BLaER1 (cell line): ENCODE results near the gene RFX2.
A peak's percentile ranks its signal among the peaks of the same experiment; 100 is the strongest.
"Not testable (repeated sequence)": the region's sequence is repeated elsewhere in the genome, so short reads cannot be mapped to it uniquely, and the experiment has no call there.

ENCODE experiments used
- H3K27ac ChIP-seq: shearing (Covaris generic); formaldehyde crosslinking; 2 replicates; pipeline ENCODE4 v1.8.1; 2022
- H3K27me3 ChIP-seq: shearing (Covaris generic); formaldehyde crosslinking; 2 replicates; pipeline ENCODE4 v1.8.1; 2022
- H3K36me3 ChIP-seq: shearing (Covaris generic); formaldehyde crosslinking; 2 replicates; pipeline ENCODE4 v1.8.1; 2022
- H3K4me1 ChIP-seq: shearing (Covaris generic); formaldehyde crosslinking; 2 replicates; pipeline ENCODE4 v1.8.1; 2022
- H3K4me2 ChIP-seq: shearing (Covaris generic); formaldehyde crosslinking; 2 replicates; pipeline ENCODE4 v1.8.1; 2022
- H3K4me3 ChIP-seq: shearing (Covaris generic); formaldehyde crosslinking; 2 replicates; pipeline ENCODE4 v1.8.1; 2022
- H3K9ac ChIP-seq: shearing (Covaris generic); formaldehyde crosslinking; 2 replicates; pipeline ENCODE4 v1.8.1; 2022
- H3K9me3 ChIP-seq: shearing (Covaris generic); formaldehyde crosslinking; 2 replicates; pipeline ENCODE4 v1.8.1; 2022
- H4K20me1 ChIP-seq: shearing (Covaris generic); formaldehyde crosslinking; 2 replicates; pipeline ENCODE4 v1.8.1; 2022
- Cebpa-rat ChIP-seq: shearing (Covaris generic); IDR thresholded peaks from 2 replicates; pipeline ENCODE4 v1.8.1; 2022

RFX2 gene

DNA sequence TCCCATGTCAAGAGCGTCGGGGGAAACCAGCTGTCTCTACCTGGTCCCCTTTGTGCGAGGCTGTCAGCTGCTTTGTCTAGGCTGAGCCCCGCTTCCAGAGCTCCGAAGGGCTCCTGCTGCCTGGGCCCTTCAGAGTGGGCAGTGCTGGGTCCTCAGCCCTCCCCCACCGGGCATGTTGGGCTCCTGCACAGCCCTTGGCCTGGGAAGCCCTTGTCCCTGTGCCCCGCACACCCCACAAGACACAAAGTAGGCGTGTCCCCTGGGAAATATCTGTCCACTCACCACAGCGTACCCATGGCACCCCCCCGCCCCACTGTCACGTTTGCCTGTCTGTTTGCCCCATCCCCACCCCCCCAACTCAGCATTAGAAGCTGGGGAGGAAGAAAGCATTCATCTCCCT is 92.7 kb downstream of the RFX2 start:
- no peak overlapping the region for H3K4me3 ChIP-seq
- no peaks in the 10 kb centered on the region for H3K36me3 ChIP-seq
- no peak for TF ChIP-seq Cebpa-rat
- no peak overlapping the region for H3K27ac ChIP-seq
- no peak overlapping the region for H3K4me2 ChIP-seq
- no peaks in the 10 kb centered on the region for H4K20me1 ChIP-seq
- H3K9me3 ChIP-seq: no peaks in the 10 kb centered on the region
- H3K9ac ChIP-seq: no peak overlapping the region
- peaks cover 74% of the 10 kb centered on the region for H3K4me1 ChIP-seq
- H3K27me3 ChIP-seq: no peaks in the 10 kb centered on the region

DNA sequence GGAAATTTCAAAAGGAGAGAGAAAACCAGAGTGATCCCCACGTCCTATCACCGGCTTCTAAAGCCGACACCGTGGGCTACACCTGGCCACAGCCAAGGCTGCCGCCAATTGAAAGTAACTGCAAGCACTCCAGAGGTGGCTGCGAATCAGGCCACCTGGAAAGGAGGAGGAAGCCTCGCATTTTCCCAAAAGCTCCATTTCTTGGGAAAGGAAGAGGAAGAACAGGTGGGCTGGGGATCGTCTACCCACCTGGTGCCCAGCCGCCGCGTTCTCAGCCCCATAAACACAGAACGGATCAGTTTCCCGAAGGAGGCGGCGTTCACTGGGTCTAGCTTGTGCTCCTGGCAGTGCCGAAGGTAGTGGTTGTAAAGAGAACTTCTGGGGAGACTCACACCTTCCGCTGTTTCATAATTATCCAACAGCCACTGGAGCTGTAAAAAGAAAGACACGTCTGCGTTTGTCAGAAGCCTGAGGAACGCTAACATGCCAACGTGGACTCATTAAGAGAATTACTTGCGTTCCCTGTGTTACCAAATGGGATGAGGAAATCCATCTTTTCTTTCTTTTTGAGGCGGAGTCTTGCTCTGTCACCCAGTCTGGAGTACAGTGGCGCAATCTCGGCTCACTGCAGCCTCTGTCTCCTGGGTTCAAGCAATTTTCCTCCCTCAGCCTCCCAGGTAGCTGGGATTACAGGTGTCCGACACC is 94.3 kb downstream of the RFX2 start:
- Histone ChIP-seq H4K20me1 (no peaks in the 10 kb centered on the region), H3K4me2 (peak overlapping the region; percentile 73; the same call in 1 of the 2 replicates), H3K27ac (no peak overlapping the region), H3K9ac (no peak overlapping the region), H3K36me3 (no peaks in the 10 kb centered on the region), H3K4me1 (peaks cover 76% of the 10 kb centered on the region), H3K9me3 (no peaks in the 10 kb centered on the region), H3K27me3 (no peaks in the 10 kb centered on the region), H3K4me3 (no peak overlapping the region)
- no peak for TF ChIP-seq Cebpa-rat

DNA sequence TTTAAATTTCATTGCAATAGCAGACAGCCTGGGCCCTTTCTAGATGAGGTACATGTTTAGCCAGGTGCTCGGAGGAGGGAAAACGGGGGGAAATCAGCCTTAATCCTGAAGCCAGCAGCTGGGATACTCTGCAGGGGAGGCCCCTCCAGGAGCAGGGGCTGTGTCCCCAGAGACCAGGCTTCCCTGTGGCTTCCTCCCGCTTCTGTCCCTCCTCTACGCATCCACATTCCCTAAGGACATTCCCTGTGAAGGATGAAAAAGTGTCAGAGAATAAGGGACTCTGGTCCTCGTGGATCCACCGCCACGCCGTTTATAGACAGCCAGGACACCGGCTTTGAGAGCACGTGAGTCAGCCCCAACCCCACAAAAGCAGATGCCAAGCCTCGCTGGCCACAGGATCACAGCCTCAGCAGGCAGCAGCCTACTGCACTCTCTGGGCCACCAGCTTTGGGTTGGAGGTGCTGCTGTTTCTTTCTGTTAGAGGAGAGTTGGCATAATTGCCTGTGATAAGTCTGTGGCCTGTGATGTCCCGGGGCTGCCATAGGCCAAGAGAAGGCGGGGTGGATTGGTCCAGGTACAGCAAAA is 95.7 kb downstream of the RFX2 start:
- Histone ChIP-seq H3K36me3 (no peaks in the 10 kb centered on the region), H3K4me2 (peak overlapping the region; percentile 73), H4K20me1 (no peaks in the 10 kb centered on the region), H3K4me3 (no peak overlapping the region), H3K9me3 (no peaks in the 10 kb centered on the region), H3K27ac (peak overlapping the region; percentile 79), H3K9ac (peak overlapping the region; percentile 57), H3K4me1 (peaks cover 63% of the 10 kb centered on the region), H3K27me3 (no peaks in the 10 kb centered on the region)
- no peak for TF ChIP-seq Cebpa-rat

DNA sequence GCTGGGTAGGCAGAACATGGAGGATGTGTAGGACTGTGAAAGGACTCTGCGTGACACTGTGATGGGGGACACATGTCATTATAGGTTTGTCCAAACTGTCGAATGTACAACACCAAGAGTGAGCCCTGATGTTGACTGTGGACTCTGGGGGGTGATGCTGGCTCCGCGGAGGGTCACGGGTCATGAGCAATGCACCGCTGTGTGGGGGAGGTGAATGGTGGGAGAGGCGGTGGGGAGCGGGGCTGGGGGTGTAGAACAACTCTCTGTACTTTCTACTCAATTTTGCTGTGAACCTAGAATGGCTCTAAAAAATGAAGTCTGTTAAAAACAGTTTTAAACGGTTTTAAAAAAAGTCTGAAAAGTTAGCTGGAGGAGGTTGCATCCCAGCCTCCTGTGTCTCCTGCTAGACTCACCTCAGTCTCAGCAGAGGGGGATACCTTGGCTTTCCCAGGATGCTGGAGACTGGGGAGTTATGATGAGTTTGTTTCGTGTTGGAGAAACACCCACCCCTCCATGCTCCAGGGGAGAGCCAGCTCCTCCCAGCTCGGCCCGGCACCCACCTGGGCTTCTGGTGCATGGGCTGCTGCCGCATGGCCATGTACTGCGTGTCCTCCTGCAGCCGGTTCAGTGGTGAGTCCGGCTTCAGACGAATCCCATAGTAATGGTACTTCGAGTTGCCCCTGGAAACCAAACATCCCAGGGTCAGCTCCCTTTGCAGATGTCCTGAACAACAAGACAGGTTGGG is 97.7 kb downstream of the RFX2 start:
- peak overlapping the region; percentile 73 for H3K4me2 ChIP-seq
- no peak overlapping the region for H3K4me3 ChIP-seq
- H4K20me1 ChIP-seq: no peaks in the 10 kb centered on the region
- H3K9me3 ChIP-seq: no peaks in the 10 kb centered on the region
- H3K36me3 ChIP-seq: no peaks in the 10 kb centered on the region
- no peak for TF ChIP-seq Cebpa-rat
- peak overlapping the region; percentile 79; the same call in 1 of the 2 replicates for H3K27ac ChIP-seq
- no peaks in the 10 kb centered on the region for H3K27me3 ChIP-seq
- peaks cover 50% of the 10 kb centered on the region for H3K4me1 ChIP-seq
- H3K9ac ChIP-seq: 0 out of 2 replicates have a peak overlapping the region, but pooled peaks have one; percentile 19

DNA sequence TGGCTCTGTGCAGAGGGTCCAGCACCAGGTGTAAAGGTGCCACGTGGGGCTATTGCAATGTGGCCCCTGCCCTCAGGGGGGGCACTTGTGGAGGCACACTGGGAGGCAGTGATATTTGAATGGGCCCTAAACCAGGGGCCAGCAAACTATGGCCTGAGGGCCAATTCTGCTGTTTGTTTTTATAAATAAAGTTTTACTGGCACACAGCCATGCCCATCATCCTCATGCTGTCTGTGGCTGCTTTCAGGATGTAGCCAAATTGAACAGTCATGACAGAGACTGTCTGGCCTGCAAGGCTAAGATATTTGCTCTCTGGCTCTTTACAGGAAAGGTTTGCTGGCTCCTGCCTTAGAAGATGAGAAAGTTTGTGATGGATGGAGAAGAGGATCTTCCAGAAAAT is 98.5 kb downstream of the RFX2 start:
- H3K27ac ChIP-seq: no peak overlapping the region
- no peaks in the 10 kb centered on the region for H4K20me1 ChIP-seq
- H3K36me3 ChIP-seq: no peaks in the 10 kb centered on the region
- no peaks in the 10 kb centered on the region for H3K9me3 ChIP-seq
- H3K4me1 ChIP-seq: peaks cover 50% of the 10 kb centered on the region
- H3K27me3 ChIP-seq: no peaks in the 10 kb centered on the region
- no peak overlapping the region for H3K4me3 ChIP-seq
- TF ChIP-seq Cebpa-rat: no peak
- peak overlapping the region; percentile 73 for H3K4me2 ChIP-seq
- H3K9ac ChIP-seq: no peak overlapping the region

DNA sequence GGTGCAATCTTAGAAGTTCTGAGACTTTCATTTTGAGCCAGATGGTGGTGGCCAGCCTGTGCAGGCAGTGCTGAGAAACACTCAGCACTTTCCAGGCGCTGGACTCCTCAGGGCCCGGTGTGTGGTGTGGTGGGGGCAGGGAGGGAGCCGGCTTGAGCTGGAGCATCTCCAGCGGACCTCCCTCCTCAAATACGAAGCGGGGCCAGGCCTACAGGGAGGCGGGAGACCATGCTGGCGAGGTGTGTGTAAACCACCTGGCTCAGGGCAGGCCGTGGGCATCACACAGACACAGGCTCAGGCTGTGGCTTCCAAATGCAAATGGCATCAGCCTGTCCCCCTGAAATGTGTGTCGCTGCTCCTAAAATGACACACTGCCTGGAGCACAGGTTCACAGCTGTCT is 99.1 kb downstream of the RFX2 start:
- Histone ChIP-seq H3K9me3 (no peaks in the 10 kb centered on the region), H3K4me2 (no peak overlapping the region), H3K27me3 (no peaks in the 10 kb centered on the region), H3K27ac (no peak overlapping the region), H3K4me1 (peaks cover 50% of the 10 kb centered on the region), H3K9ac (0 out of 2 replicates have a peak overlapping the region, but pooled peaks have one; percentile 2), H3K36me3 (no peaks in the 10 kb centered on the region), H3K4me3 (no peak overlapping the region), H4K20me1 (no peaks in the 10 kb centered on the region)
- no peak for TF ChIP-seq Cebpa-rat

DNA sequence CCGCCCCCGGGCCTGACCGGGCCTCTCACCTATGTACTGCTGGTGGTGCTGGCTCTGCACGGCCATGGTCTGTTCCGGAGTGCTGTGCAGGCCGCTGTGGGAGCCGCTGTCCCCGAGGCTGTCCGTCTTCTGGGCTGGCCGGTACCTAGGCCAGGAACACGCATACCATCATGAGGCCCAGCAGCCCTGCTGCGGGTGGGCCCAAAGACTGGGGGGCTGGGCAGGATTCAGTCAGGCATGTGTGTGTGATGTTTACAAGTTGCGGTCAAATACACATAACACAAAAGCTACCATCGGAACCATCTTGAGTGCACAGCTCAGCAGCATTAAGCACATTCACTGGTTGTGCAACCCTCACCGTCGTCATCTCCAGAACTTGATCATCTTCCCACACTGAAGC is 100.2 kb downstream of the RFX2 start:
- no peaks in the 10 kb centered on the region for H3K9me3 ChIP-seq
- TF ChIP-seq Cebpa-rat: no peak
- H3K4me2 ChIP-seq: no peak overlapping the region
- no peaks in the 10 kb centered on the region for H3K36me3 ChIP-seq
- no peak overlapping the region for H3K9ac ChIP-seq
- peaks cover 49% of the 10 kb centered on the region for H3K4me1 ChIP-seq
- H3K27me3 ChIP-seq: no peaks in the 10 kb centered on the region
- no peak overlapping the region for H3K27ac ChIP-seq
- no peaks in the 10 kb centered on the region for H4K20me1 ChIP-seq
- no peak overlapping the region for H3K4me3 ChIP-seq

DNA sequence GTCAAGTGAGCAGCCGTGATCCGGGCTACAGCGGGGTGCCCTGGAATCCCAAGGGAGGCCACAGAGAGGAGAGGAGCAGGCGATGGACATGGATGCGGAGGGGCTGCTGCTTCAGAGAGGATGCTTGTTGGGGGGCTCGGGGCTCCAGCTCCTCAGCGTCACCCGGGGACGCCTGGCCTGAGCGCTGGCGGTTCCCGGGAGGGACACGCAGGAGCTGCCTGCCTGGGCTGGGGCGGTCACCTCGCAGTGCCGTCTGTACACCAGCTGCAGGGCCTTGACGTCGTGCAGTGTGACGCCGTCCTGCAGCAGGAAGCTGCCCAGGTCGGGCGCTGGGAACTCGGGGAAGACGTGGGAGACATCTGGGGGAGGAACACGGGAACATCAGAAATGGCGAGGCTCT is 102.4 kb downstream of the RFX2 start:
- H3K4me3 ChIP-seq: no peak overlapping the region
- H4K20me1 ChIP-seq: no peaks in the 10 kb centered on the region
- H3K9ac ChIP-seq: no peak overlapping the region
- no peak overlapping the region for H3K4me2 ChIP-seq
- peaks cover 2% of the 10 kb centered on the region; the same call in 1 of the 2 replicates for H3K9me3 ChIP-seq
- H3K27me3 ChIP-seq: no peaks in the 10 kb centered on the region
- H3K4me1 ChIP-seq: peaks cover 28% of the 10 kb centered on the region
- H3K27ac ChIP-seq: no peak overlapping the region
- TF ChIP-seq Cebpa-rat: no peak
- H3K36me3 ChIP-seq: no peaks in the 10 kb centered on the region

DNA sequence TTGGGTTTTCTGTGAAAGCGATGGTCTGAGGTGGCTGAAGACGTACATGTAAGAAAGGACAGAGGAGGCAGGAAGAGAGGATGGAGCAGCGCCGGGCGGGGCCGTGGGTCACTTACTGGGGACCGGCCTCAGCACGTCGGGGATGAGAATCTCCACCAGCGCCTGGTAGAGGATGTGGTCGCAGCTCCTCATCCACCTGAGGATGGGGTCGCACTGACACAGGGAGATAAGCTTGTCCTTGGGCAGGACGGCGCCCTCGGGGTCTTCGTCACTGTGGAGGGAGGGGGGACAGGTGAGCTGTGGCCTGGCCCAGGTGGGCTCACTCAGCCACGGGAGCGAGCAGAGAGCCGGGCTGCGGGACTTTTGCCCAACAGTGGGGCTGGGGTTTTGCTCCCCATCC is 103.4 kb downstream of the RFX2 start:
- H3K27ac ChIP-seq: no peak overlapping the region
- H3K27me3 ChIP-seq: no peaks in the 10 kb centered on the region
- H3K9ac ChIP-seq: no peak overlapping the region
- H3K4me1 ChIP-seq: peaks cover 19% of the 10 kb centered on the region
- H4K20me1 ChIP-seq: no peaks in the 10 kb centered on the region
- H3K4me3 ChIP-seq: no peak overlapping the region
- no peak for TF ChIP-seq Cebpa-rat
- H3K36me3 ChIP-seq: peaks cover 3% of the 10 kb centered on the region
- no peak overlapping the region for H3K4me2 ChIP-seq
- H3K9me3 ChIP-seq: peaks cover 11% of the 10 kb centered on the region

DNA sequence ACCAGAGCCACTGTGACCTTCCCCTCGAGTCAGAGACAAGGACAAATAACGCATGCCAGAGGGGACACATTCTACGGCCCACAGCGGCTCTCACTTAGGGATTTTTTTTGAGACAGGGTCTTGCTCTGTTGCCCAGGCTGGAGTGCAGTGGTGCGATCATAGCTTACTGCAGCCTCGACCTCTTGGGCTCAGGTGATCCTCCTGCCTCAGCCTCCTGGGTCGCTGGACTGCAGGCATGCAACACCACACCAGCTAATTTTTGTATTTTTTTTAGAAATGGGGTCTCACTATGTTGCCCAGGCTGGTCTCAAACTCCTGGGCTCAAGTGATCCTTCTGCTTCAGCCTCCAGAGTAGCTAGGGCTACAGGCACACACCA is 104.2 kb downstream of the RFX2 start:
- Histone ChIP-seq H3K27ac (0 out of 2 replicates have a peak overlapping the region, but pooled peaks have one; percentile 55), H3K4me2 (peak overlapping the region; percentile 43), H3K4me1 (peaks cover 11% of the 10 kb centered on the region), H3K9ac (peak overlapping the region; percentile 50; the same call in 1 of the 2 replicates), H3K9me3 (peaks cover 20% of the 10 kb centered on the region), H3K36me3 (peaks cover 11% of the 10 kb centered on the region)
- H3K4me3 ChIP-seq, H4K20me1 ChIP-seq, H3K27me3 ChIP-seq: not testable (repeated sequence)
